HG02610 (cell line): ENCODE results near the gene PLCB4.
A peak's percentile ranks its signal among the peaks of the same experiment; 100 is the strongest.

ENCODE experiments used
- ATAC-seq: cut with Tn5 transposase; IDR thresholded peaks from one replicate; pipeline ENCODE4 v1.9.1; 2021; ENCODE audit warnings: mild to moderate bottlenecking, moderate library complexity; ENCODE audit not compliant: unreplicated experiment

Gene PLCB4

GRCh38 chr20:9508696-9509178 lies 439.9 kb downstream of the PLCB4 start:
- ATAC-seq, result no peak

- no peak for ATAC-seq
Measured at GRCh38 chr20:9509246-9509645, 440.4 kb downstream of the PLCB4 start.

DNA sequence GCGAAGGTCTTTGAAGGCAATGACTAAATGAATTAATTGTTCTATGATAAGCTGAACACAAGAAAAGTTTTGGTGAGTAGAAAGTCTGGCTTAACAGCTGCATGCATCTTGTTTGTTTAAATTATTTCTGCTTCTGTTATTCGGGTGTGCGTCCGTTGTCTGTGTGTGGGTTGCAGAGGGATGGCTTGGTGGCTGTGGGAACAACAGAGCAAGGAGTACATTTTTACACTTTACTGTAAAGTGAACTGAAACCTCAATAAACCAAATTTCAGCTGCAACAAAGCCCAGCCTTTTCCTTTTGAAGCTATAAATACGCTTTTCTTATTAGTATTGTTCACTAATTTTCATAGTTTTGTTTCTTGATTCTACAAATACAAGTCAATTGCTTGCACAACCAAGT lies 442.0 kb downstream of the PLCB4 start:
- ATAC-seq, result peak; percentile 39

GRCh38 chr20:9514072-9514460 lies 445.2 kb downstream of the PLCB4 start:
- ATAC-seq, result no peak

DNA sequence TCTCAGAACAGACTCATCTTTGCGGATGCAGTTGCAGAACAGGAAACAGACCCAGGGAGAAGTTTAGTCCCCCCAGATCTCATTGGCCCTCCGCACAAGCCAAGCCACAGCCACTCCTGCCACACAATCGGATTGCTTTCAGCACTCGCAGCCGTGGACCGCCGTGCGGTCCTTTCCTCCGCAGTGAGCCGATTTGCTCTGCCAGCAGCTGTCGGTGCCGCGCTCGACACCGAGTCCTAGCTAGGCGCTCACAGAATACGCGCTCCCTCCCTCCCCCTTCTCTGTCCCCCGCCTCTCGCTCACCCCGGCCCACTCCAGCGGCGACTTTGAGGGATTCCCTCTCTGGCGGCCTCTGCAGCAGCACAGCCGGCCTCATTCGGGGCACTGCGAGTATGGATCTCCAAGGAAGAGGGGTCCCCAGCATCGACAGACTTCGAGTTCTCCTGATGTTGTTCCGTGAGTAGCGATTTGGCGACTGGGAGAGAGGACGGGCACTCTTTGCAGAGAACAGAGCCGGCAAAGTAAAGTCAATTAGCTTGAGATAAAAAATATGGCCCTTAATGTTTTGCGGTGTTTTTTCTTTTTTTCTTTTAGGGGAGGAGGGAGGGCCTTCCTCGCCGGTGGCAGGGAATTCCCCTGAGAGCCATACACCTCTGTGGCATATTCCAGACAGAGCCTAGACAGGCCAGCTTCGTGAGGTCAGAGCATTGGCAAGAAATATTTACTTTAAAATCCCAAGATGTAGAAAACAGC lies 445.8 kb downstream of the PLCB4 start, which contains the start of gene LAMP5:
Gene LAMP5, plus strand, starts transcription at position 130 of the 753 bp plus-strand sequence. Its CDS starts 263 bp downstream, at position 393.
- ATAC-seq, result no peak

- ATAC-seq, result no peak
Measured at GRCh38 chr20:9515214-9515585, 446.3 kb downstream of the PLCB4 start.

DNA sequence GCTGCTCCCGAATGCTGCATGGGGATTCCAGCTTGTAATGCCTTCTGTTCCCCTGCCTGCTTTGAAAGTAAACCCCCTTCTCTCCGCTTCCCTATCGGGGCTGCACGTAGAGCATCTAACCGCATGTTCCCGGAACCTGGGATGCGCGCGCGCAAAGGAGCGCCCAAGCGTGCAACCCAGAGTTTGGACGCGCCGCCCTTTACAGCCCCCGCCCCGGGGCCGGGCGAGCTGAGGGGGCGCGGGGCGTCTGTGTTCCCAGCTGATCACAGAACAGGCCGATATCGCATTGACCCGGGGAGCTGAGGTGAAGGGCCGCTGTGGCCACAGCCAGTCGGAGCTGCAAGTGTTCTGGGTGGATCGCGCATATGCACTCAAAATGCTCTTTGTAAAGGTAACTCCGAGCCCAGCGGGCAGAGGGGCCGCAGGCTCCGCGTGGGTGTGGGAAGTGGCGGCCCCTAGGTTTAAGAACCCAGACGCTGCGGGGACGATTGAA lies 446.9 kb downstream of the PLCB4 start:
- peak; percentile 30 for ATAC-seq

DNA sequence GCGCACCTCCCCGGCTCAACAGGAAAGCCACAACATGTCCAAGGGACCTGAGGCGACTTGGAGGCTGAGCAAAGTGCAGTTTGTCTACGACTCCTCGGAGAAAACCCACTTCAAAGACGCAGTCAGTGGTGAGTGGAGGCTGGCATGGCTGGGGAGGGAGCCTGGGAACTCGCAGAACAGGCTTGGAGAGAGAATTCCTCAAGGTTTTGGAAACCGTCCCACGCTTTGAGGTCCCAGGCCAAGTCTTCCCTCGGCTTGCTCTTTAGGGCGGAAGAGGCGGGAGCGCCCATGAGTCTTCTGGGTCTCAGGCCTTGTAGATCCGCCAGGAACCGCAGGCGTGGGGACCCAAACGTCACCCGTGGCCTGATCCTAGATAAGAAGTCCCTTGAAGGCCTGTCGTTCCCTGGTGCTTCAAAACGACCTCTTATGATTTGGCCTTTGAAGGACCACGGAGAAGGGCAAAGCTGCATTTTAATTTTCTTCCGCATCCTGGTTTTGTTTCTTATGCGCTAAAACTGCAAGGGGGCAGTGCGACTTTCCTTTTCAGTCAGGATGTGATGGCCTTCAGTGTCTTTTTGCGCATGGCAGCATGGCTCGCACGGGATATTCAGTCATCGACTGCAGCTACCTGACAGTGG lies 447.5 kb downstream of the PLCB4 start:
- ATAC-seq, result no peak

DNA sequence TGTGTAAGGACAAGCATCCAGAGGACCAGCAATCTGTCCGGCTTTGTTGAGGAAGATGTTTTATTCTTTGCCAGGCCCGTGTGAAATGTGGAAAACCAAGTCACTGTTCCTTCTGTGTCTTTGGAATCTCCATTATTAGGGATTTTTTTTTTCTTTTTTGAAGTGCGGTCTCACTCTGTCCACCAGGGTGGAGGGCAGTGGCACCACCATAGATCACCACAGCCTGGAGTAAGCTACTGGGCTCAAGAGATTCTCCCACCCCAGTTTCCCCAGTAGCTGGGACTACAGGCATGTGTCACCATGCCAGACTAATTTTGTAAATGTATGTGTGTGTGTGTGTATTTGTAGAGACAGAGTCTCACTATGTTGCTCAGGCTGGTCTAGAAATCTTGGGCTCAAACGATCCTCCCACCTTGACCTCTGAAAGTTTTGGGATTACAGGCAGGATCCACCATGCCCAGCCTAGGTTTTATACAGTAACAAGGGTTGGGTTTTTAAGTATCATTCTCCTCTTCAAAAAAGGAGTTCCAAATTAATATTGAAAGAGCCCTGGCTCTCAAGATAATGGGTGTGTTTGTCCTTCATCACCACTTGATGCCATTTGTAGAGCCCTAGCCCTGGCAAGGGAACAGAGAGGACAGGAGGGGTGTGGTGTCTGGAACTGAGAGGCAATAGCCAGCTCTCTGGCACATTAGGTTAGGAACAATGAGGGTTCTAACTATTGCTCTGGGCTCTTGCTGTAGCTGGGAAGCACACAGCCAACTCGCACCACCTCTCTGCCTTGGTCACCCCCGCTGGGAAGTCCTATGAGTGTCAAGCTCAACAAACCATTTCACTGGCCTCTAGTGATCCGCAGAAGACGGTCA lies 448.6 kb downstream of the PLCB4 start:
- ATAC-seq, result no peak

- ATAC-seq, result no peak
Measured at GRCh38 chr20:9518576-9519175, 449.8 kb downstream of the PLCB4 start.

GRCh38 chr20:9520086-9520485 lies 451.2 kb downstream of the PLCB4 start:
- ATAC-seq, result no peak

DNA sequence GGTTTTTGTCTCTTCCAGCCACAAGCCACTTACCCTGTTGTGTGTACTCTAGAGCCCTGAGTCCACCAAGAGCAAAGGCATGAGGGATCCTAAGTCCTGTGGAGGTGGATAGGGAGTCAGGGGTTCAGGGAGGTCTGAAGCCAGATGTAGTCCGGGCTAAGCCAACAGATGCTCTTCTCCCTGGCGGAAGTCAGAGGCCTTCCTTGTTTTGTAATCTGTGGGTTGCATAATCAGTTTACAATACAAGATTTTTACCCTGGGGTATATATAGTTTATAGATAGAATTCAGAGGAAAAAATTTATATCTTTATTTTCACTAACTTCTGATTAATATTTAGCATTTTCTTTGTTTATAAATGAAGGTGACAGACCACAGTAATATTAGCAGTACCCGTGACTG lies 454.7 kb downstream of the PLCB4 start:
- ATAC-seq, result no peak
